ENCODE data around the gene ZNF436. TPM values are rescaled to one million over a fixed set of nuclear protein-coding genes. Genes with fewer than 3 reads are reported as not detected.

ZNF436 gene
- total and polyA plus RNA-seq, 2 experiments from 2014 or later, result 9.4 to 16.2 TPM

GRCh38 chr1:23408797-23409290 lies 39.2 kb upstream of the ZNF436 start:
- Histone ChIP-seq H3K79me2 (ENCODE audit: insufficient read depth) (no peaks in the 10 kb centered on the region), H4K20me1 (ENCODE audit: insufficient read depth) (no peaks in the 10 kb centered on the region), H3K9me2 (ENCODE audit: insufficient read depth) (no peaks in the 10 kb centered on the region), H3K27ac (no peak overlapping the region), H3K27me3 (replicated peaks; ENCODE audit: insufficient read depth) (no peaks in the 10 kb centered on the region), H3F3A (ENCODE audit: insufficient read depth) (peaks cover 41% of the 10 kb centered on the region), H3K36me3 (ENCODE audit: low read depth) (no peaks in the 10 kb centered on the region), H3K4me3 (no peak overlapping the region), H2AFZ (no peak overlapping the region), H3K9ac (no peak overlapping the region), H3K4me1 (ENCODE audit: insufficient read depth) (peaks cover 30% of the 10 kb centered on the region), H3K9me3 (ENCODE audit: low read depth) (no peaks in the 10 kb centered on the region), H3K4me2 (ENCODE audit: unreplicated experiment) (no peak overlapping the region)
- TF ChIP-seq EZH2 (IDR thresholded peaks at IDR 0.05; ENCODE audit: insufficient read depth, poor library complexity, severe bottlenecking) (no peak), EZH2phosphoT487 (IDR thresholded peaks at IDR 0.05; ENCODE audit: insufficient read depth, low read depth) (no peak)
- no peak for DNase-seq
- 88 to 91% methylated on average over 7 of the region's 7 CpGs for WGBS, 2 experiments (ENCODE audit: low coverage in 1 of 2, low lambda C conversion rate in 2 of 2, missing lambda C conversion rate in 2 of 2)
- in situ Hi-C loops (cut with MboI), result no loop called here

DNA sequence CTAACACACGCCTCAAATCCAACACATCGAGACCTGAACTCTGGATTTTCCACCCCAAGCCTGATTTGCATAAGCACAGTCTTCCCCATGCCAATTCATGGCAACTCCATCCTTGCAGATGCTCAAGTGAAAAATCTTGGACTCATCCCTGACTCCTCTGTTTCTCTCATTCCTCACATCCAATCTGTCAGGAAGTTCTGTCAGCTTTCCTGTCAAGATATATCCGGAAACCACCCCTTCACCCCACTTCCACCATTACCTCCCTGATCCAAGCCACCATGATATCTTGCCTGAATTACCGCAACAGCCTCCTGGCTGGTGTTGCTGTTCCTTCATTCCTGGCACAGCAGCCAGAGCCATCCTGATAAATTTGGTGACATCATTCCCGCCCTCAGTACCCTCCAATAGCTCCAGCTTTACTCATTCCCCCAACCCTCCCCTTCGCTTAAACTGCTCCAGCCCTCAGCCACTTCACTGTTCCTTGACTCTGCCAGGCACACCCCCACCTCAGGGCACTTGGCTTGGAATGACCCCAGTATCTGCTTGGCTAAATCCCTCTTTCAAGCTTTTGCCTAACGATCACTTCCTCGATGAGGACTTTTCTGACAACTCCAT lies 37.5 kb upstream of the ZNF436 start:
- H2AFZ ChIP-seq, result no peak overlapping the region
- H3K79me2 ChIP-seq (ENCODE audit: insufficient read depth), result no peaks in the 10 kb centered on the region
- no peaks in the 10 kb centered on the region for H3K27me3 ChIP-seq (replicated peaks; ENCODE audit: insufficient read depth)
- TF ChIP-seq EZH2phosphoT487 (IDR thresholded peaks at IDR 0.05; ENCODE audit: insufficient read depth, low read depth) (no peak), EZH2 (IDR thresholded peaks at IDR 0.05; ENCODE audit: insufficient read depth, poor library complexity, severe bottlenecking) (no peak)
- H4K20me1 ChIP-seq (ENCODE audit: insufficient read depth), result no peaks in the 10 kb centered on the region
- H3F3A ChIP-seq (ENCODE audit: insufficient read depth), result peaks cover 45% of the 10 kb centered on the region
- no peaks in the 10 kb centered on the region for H3K9me2 ChIP-seq (ENCODE audit: insufficient read depth)
- WGBS, 2 experiments (ENCODE audit: low coverage in 1 of 2, low lambda C conversion rate in 2 of 2, missing lambda C conversion rate in 2 of 2), result 49 to 51% methylated on average over 8 of the region's 8 CpGs
- no peaks in the 10 kb centered on the region for H3K9me3 ChIP-seq (ENCODE audit: low read depth)
- in situ Hi-C loops (cut with MboI), result no loop called here
- no peak overlapping the region for H3K27ac ChIP-seq
- H3K36me3 ChIP-seq (ENCODE audit: low read depth), result no peaks in the 10 kb centered on the region
- H3K9ac ChIP-seq, result no peak overlapping the region
- no peak overlapping the region for H3K4me3 ChIP-seq
- H3K4me2 ChIP-seq (ENCODE audit: unreplicated experiment), result no peak overlapping the region
- peak; percentile 52 for DNase-seq
- peaks cover 44% of the 10 kb centered on the region for H3K4me1 ChIP-seq (ENCODE audit: insufficient read depth)

- H3K4me1 ChIP-seq (ENCODE audit: insufficient read depth), result peaks cover 35% of the 10 kb centered on the region
- no peaks in the 10 kb centered on the region for H3K9me3 ChIP-seq (ENCODE audit: low read depth)
- H4K20me1 ChIP-seq (ENCODE audit: insufficient read depth), result no peaks in the 10 kb centered on the region
- TF ChIP-seq EZH2phosphoT487 (IDR thresholded peaks at IDR 0.05; ENCODE audit: insufficient read depth, low read depth) (no peak), EZH2 (IDR thresholded peaks at IDR 0.05; ENCODE audit: insufficient read depth, poor library complexity, severe bottlenecking) (no peak)
- no peak for DNase-seq
- H3K27me3 ChIP-seq (replicated peaks; ENCODE audit: insufficient read depth), result no peaks in the 10 kb centered on the region
- peaks cover 37% of the 10 kb centered on the region for H3F3A ChIP-seq (ENCODE audit: insufficient read depth)
- WGBS, 2 experiments (ENCODE audit: low coverage in 1 of 2, low lambda C conversion rate in 2 of 2, missing lambda C conversion rate in 2 of 2), result 98 to 99% methylated on average over 3 of the region's 3 CpGs
- H3K27ac ChIP-seq, result no peak overlapping the region
- no peak overlapping the region for H3K9ac ChIP-seq
- H3K9me2 ChIP-seq (ENCODE audit: insufficient read depth), result no peaks in the 10 kb centered on the region
- no peak overlapping the region for H2AFZ ChIP-seq
- no peaks in the 10 kb centered on the region for H3K36me3 ChIP-seq (ENCODE audit: low read depth)
- in situ Hi-C loops (cut with MboI), result no loop called here
- no peak overlapping the region for H3K4me3 ChIP-seq
- H3K79me2 ChIP-seq (ENCODE audit: insufficient read depth), result no peaks in the 10 kb centered on the region
- no peak overlapping the region for H3K4me2 ChIP-seq (ENCODE audit: unreplicated experiment)
Measured at GRCh38 chr1:23405946-23406345, 36.3 kb upstream of the ZNF436 start.

DNA sequence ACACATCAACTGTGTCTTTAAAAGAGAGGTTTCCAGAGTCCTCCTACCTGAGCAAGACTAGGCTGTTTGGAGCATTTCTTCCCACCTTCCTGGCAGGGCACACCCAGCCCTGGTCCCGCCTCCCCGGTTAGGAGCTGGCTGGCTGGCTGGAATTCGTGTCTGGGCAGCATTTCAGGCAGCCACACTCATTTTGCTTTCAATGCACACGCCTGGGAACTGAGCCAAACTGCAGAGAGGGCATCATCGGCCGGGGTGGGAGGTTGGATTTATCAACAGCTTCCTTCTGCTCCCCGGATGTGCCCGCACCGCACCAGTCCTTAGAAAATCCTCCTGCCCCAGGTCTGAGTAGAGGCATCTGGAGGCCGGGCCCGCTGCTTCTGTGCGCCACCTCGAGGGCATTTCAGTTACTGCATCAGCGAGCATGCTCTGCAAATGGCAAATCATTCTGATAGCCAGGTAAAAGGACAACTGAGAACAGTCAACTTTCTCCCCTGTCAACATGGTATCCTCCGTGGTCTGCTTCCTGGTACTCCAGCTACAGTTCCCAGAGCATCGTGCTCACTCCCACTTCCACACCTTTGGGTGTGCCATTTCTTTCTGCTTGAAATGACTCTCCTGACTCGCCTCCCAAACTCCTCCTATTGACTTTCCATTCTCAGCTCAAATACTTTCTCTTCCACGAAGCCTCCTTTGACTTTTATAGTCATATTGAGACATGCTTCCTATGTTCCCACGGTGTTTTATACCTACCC lies 34.3 kb upstream of the ZNF436 start:
- H3F3A ChIP-seq (ENCODE audit: insufficient read depth), result peaks cover 44% of the 10 kb centered on the region
- TF ChIP-seq EZH2phosphoT487 (IDR thresholded peaks at IDR 0.05; ENCODE audit: insufficient read depth, low read depth) (no peak), EZH2 (IDR thresholded peaks at IDR 0.05; ENCODE audit: insufficient read depth, poor library complexity, severe bottlenecking) (no peak)
- H3K9me2 ChIP-seq (ENCODE audit: insufficient read depth), result no peaks in the 10 kb centered on the region
- H3K27ac ChIP-seq, result peak overlapping the region; percentile 69
- peak overlapping the region; percentile 41 for H3K9ac ChIP-seq
- no peaks in the 10 kb centered on the region for H3K9me3 ChIP-seq (ENCODE audit: low read depth)
- H3K4me1 ChIP-seq (ENCODE audit: insufficient read depth), result peaks cover 46% of the 10 kb centered on the region
- DNase-seq, result peak; percentile 96
- peak overlapping the region; percentile 66 for H3K4me2 ChIP-seq (ENCODE audit: unreplicated experiment)
- H4K20me1 ChIP-seq (ENCODE audit: insufficient read depth), result no peaks in the 10 kb centered on the region
- no peaks in the 10 kb centered on the region for H3K79me2 ChIP-seq (ENCODE audit: insufficient read depth)
- 8 to 11% methylated on average over 19 of the region's 19 CpGs for WGBS, 2 experiments (ENCODE audit: low coverage in 1 of 2, low lambda C conversion rate in 2 of 2, missing lambda C conversion rate in 2 of 2)
- H3K4me3 ChIP-seq, result peak overlapping the region; percentile 5; the same call in 1 of the 2 replicates
- H3K36me3 ChIP-seq (ENCODE audit: low read depth), result no peaks in the 10 kb centered on the region
- no peaks in the 10 kb centered on the region for H3K27me3 ChIP-seq (replicated peaks; ENCODE audit: insufficient read depth)
- in situ Hi-C loops (cut with MboI), result no loop called here
- peak overlapping the region; percentile 39; the same call in 1 of the 2 replicates for H2AFZ ChIP-seq
